HEK293 (cell line): ENCODE data around the gene PJVK.
A peak's percentile ranks its signal among the peaks of the same experiment; 100 is the strongest.

Experiments used
- ATF2 ChIP-seq: fragments of 450-650 bp; formaldehyde crosslinking; IDR thresholded peaks from 2 replicates; pipeline ENCODE4 v1.5.1; 2016; ENCODE audit warnings: missing biosample characterization, missing genetic modification characterization, low read depth
- BCL11B ChIP-seq: fragments of 450-650 bp; formaldehyde crosslinking; IDR thresholded peaks from 2 replicates; pipeline ENCODE4 v1.5.1; 2016; ENCODE audit warnings: low read depth, missing biosample characterization, missing genetic modification characterization
- FEZF1 ChIP-seq: fragments of 450-650 bp; formaldehyde crosslinking; IDR thresholded peaks from 2 replicates; pipeline ENCODE4 v1.5.1; 2016; ENCODE audit warnings: missing biosample characterization, missing genetic modification characterization
- MEIS1 ChIP-seq: sonication (generic); formaldehyde crosslinking; IDR thresholded peaks from 2 replicates; pipeline ENCODE4 v1.8.1; 2022; ENCODE audit warnings: missing genetic modification reagents, mild to moderate bottlenecking, borderline replicate concordance
- MZF1 ChIP-seq: fragments of 450-650 bp; formaldehyde crosslinking; IDR thresholded peaks from 2 replicates; pipeline ENCODE4 v1.5.1; 2017; ENCODE audit warnings: missing biosample characterization, missing genetic modification characterization, borderline replicate concordance
- OSR2 ChIP-seq: fragments of 450-650 bp; formaldehyde crosslinking; IDR thresholded peaks from 2 replicates; pipeline ENCODE4 v1.5.1; 2016; ENCODE audit warnings: missing biosample characterization, missing genetic modification characterization
- SALL2 ChIP-seq: fragments of 450-650 bp; formaldehyde crosslinking; IDR thresholded peaks from 2 replicates; pipeline ENCODE4 v1.5.0; 2017; ENCODE audit warnings: missing biosample characterization, mild to moderate bottlenecking, missing genetic modification characterization, borderline replicate concordance
- SP3 ChIP-seq: fragments of 450-650 bp; formaldehyde crosslinking; IDR thresholded peaks from 2 replicates; pipeline ENCODE4 v1.5.1; 2016; ENCODE audit warnings: missing biosample characterization, missing genetic modification characterization
- ZBTB8A ChIP-seq: fragments of 450-650 bp; formaldehyde crosslinking; IDR thresholded peaks from 2 replicates; pipeline ENCODE4 v1.5.1; 2016; ENCODE audit warnings: missing biosample characterization, missing genetic modification characterization
- ZNF157 ChIP-seq: fragments of 450-650 bp; formaldehyde crosslinking; IDR thresholded peaks from 2 replicates; pipeline ENCODE4 v1.5.1; 2016; ENCODE audit warnings: missing biosample characterization, missing genetic modification characterization
- ZNF169 ChIP-seq: fragments of 450-650 bp; formaldehyde crosslinking; IDR thresholded peaks from 2 replicates; pipeline ENCODE4 v1.5.1; 2016; ENCODE audit warnings: missing biosample characterization, missing genetic modification characterization
- ZNF175 ChIP-seq: fragments of 450-650 bp; formaldehyde crosslinking; IDR thresholded peaks from 2 replicates; pipeline ENCODE4 v1.5.1; 2016; ENCODE audit warnings: missing biosample characterization, missing genetic modification characterization
- ZNF223 ChIP-seq: fragments of 450-650 bp; formaldehyde crosslinking; IDR thresholded peaks from 2 replicates; pipeline ENCODE4 v1.5.1; 2016; ENCODE audit warnings: missing biosample characterization, missing genetic modification characterization
- ZNF341 ChIP-seq: fragments of 450-650 bp; formaldehyde crosslinking; IDR thresholded peaks from 2 replicates; pipeline ENCODE4; 2016; ENCODE audit warnings: low read depth, missing biosample characterization, missing genetic modification characterization
- ZNF366 ChIP-seq: fragments of 450-650 bp; formaldehyde crosslinking; conservative IDR thresholded peaks from 2 replicates; pipeline ENCODE4 v1.5.1; 2016; ENCODE audit warnings: missing biosample characterization, missing genetic modification characterization
- ZNF560 ChIP-seq: fragments of 450-650 bp; formaldehyde crosslinking; IDR thresholded peaks from 2 replicates; pipeline ENCODE4 v1.5.1; 2017; ENCODE audit warnings: missing biosample characterization, missing genetic modification characterization, borderline replicate concordance
- ZNF561 ChIP-seq: fragments of 450-650 bp; IDR thresholded peaks from 2 replicates; pipeline ENCODE4 v1.5.1; 2018; ENCODE audit warnings: missing biosample characterization, missing genetic modification characterization, borderline replicate concordance
- ZNF610 ChIP-seq: fragments of 450-650 bp; formaldehyde crosslinking; IDR thresholded peaks from 2 replicates; pipeline ENCODE4 v1.5.1; 2016; ENCODE audit warnings: missing biosample characterization, missing genetic modification characterization, borderline replicate concordance
- ZNF654 ChIP-seq: fragments of 450-650 bp; formaldehyde crosslinking; IDR thresholded peaks from 2 replicates; pipeline ENCODE4 v1.5.1; 2016; ENCODE audit warnings: low read depth, missing biosample characterization, missing genetic modification characterization
- ZNF704 ChIP-seq: fragments of 450-650 bp; formaldehyde crosslinking; IDR thresholded peaks from 2 replicates; pipeline ENCODE4 v1.5.1; 2016; ENCODE audit warnings: missing biosample characterization, missing genetic modification characterization
- TF ChIP-seq, protein P1 (sequence below): fragments of 450-650 bp; formaldehyde crosslinking; IDR thresholded peaks from 2 replicates; pipeline ENCODE4 v1.5.1; 2016; ENCODE audit warnings: missing biosample characterization, missing genetic modification characterization, low read depth
- TF ChIP-seq, protein P2 (sequence below): fragments of 450-650 bp; formaldehyde crosslinking; IDR thresholded peaks from 2 replicates; pipeline ENCODE4 v1.5.1; 2017; ENCODE audit warnings: missing biosample characterization, missing genetic modification characterization
- TF ChIP-seq, protein P3 (sequence below): fragments of 450-650 bp; formaldehyde crosslinking; IDR thresholded peaks from 2 replicates; pipeline ENCODE4 v1.5.1; 2016; ENCODE audit warnings: missing biosample characterization, missing genetic modification characterization
- TF ChIP-seq, protein P4 (sequence below): fragments of 450-650 bp; formaldehyde crosslinking; IDR thresholded peaks from 2 replicates; pipeline ENCODE4 v1.5.1; 2016; ENCODE audit warnings: missing biosample characterization, missing genetic modification characterization

Gene PJVK

DNA sequence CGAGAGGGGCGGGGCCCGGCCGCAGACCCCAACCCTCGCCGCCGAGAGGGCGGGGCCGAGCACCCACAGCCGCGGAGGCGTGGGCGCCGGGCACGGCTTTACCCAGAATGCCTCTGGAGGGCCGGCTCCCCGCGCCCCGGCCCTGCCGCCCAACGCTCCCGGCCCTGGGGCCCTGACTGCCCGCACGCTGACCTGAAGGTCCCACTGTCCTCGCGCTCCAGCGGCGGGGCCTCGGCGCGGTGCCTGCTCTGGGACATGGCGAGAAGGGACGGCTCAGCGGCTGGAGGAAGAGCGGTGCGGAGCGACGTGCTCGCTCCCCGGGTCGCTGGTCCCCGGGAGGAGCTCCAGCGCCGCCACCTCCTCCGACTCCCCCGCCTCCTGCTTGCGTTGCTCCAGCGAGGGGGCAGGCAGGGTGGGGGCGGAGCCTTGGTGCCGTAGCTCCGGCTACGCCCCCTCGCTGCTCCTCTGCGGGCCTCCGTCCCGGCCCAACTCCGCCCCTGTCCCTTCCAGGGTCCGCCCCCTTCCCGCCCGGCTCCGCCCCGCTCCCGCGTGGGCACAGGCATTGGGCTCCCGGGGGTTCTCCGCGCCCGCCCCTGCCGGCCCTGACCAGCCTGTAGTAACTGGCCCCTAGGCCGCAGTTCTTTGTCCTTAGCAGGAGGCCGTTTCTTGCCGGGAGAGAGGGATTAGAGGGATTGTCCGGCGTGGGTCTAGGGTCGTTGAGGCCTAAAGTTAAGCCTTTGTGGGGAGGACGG, at the start of gene PJVK, which contains the start of gene PRKRA (continued):
- TF ChIP-seq ZNF610 (tag by site-specific recombination): peak; percentile 86
- no peak for TF ChIP-seq SALL2 (tag by site-specific recombination)
- peak; percentile 16; the same call in 1 of the 2 replicates for TF ChIP-seq ZNF341
- TF ChIP-seq ATF2 (tag by site-specific recombination): no peak
- peak; percentile 72 for TF ChIP-seq ZNF366
- TF ChIP-seq FEZF1: no peak
- no peak for TF ChIP-seq OSR2 (tag by site-specific recombination)
- no peak for TF ChIP-seq ZNF175 (tag by site-specific recombination)
- TF ChIP-seq ZNF704: no peak
- TF ChIP-seq ZNF561: 0 out of 2 replicates have a peak, but pooled peaks have one; percentile 72
- no peak for TF ChIP-seq ZNF169 (tag by site-specific recombination)
- TF ChIP-seq, protein P1, sequence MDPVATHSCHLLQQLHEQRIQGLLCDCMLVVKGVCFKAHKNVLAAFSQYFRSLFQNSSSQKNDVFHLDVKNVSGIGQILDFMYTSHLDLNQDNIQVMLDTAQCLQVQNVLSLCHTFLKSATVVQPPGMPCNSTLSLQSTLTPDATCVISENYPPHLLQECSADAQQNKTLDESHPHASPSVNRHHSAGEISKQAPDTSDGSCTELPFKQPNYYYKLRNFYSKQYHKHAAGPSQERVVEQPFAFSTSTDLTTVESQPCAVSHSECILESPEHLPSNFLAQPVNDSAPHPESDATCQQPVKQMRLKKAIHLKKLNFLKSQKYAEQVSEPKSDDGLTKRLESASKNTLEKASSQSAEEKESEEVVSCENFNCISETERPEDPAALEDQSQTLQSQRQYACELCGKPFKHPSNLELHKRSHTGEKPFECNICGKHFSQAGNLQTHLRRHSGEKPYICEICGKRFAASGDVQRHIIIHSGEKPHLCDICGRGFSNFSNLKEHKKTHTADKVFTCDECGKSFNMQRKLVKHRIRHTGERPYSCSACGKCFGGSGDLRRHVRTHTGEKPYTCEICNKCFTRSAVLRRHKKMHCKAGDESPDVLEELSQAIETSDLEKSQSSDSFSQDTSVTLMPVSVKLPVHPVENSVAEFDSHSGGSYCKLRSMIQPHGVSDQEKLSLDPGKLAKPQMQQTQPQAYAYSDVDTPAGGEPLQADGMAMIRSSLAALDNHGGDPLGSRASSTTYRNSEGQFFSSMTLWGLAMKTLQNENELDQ (tag by site-specific recombination): no peak
- TF ChIP-seq MZF1: no peak
- TF ChIP-seq, protein P2, sequence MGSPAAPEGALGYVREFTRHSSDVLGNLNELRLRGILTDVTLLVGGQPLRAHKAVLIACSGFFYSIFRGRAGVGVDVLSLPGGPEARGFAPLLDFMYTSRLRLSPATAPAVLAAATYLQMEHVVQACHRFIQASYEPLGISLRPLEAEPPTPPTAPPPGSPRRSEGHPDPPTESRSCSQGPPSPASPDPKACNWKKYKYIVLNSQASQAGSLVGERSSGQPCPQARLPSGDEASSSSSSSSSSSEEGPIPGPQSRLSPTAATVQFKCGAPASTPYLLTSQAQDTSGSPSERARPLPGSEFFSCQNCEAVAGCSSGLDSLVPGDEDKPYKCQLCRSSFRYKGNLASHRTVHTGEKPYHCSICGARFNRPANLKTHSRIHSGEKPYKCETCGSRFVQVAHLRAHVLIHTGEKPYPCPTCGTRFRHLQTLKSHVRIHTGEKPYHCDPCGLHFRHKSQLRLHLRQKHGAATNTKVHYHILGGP: no peak
- TF ChIP-seq, protein P3, sequence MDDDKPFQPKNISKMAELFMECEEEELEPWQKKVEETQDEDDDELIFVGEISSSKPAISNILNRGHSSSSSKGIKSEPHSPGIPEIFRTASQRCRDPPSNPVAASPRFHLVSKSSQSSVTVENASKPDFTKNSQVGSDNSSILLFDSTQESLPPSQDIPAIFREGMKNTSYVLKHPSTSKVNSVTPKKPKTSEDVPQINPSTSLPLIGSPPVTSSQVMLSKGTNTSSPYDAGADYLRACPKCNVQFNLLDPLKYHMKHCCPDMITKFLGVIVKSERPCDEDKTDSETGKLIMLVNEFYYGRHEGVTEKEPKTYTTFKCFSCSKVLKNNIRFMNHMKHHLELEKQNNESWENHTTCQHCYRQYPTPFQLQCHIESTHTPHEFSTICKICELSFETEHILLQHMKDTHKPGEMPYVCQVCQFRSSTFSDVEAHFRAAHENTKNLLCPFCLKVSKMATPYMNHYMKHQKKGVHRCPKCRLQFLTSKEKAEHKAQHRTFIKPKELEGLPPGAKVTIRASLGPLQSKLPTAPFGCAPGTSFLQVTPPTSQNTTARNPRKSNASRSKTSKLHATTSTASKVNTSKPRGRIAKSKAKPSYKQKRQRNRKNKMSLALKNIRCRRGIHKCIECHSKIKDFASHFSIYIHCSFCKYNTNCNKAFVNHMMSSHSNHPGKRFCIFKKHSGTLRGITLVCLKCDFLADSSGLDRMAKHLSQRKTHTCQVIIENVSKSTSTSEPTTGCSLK (tag by site-specific recombination): no peak
- TF ChIP-seq ZNF223 (tag by site-specific recombination): no peak
- TF ChIP-seq ZNF654 (tag by site-specific recombination): no peak
- peak; percentile 79 for TF ChIP-seq ZBTB8A (tag by site-specific recombination)
- TF ChIP-seq BCL11B (tag by site-specific recombination): no peak
- no peak for TF ChIP-seq MEIS1
- peak; percentile 93 for TF ChIP-seq SP3 (tag by site-specific recombination)
- TF ChIP-seq ZNF157: no peak
- TF ChIP-seq, protein P4, sequence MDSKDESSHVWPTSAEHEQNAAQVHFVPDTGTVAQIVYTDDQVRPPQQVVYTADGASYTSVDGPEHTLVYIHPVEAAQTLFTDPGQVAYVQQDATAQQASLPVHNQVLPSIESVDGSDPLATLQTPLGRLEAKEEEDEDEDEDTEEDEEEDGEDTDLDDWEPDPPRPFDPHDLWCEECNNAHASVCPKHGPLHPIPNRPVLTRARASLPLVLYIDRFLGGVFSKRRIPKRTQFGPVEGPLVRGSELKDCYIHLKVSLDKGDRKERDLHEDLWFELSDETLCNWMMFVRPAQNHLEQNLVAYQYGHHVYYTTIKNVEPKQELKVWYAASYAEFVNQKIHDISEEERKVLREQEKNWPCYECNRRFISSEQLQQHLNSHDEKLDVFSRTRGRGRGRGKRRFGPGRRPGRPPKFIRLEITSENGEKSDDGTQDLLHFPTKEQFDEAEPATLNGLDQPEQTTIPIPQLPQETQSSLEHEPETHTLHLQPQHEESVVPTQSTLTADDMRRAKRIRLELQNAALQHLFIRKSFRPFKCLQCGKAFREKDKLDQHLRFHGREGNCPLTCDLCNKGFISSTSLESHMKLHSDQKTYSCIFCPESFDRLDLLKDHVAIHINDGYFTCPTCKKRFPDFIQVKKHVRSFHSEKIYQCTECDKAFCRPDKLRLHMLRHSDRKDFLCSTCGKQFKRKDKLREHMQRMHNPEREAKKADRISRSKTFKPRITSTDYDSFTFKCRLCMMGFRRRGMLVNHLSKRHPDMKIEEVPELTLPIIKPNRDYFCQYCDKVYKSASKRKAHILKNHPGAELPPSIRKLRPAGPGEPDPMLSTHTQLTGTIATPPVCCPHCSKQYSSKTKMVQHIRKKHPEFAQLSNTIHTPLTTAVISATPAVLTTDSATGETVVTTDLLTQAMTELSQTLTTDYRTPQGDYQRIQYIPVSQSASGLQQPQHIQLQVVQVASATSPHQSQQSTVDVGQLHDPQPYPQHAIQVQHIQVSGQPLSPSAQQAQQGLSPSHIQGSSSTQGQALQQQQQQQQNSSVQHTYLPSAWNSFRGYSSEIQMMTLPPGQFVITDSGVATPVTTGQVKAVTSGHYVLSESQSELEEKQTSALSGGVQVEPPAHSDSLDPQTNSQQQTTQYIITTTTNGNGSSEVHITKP (tag by site-specific recombination): peak; percentile 90
- no peak for TF ChIP-seq ZNF560 (tag by site-specific recombination)
